PFSK-1 (cell line): ENCODE measurements around the gene FAM234A.

Source experiments
- POLR2AphosphoS5 ChIP-seq: IDR thresholded peaks from 2 replicates; pipeline ENCODE4 v1.6.1; 2012; ENCODE audit warnings: low read depth, mild to moderate bottlenecking, control low read depth, low read length, moderate library complexity
- REST ChIP-seq, 2 experiments: IDR thresholded peaks; 2 replicates each; pipeline versions ENCODE4 v1.6.1 to v1.8.0; 2011 to 2012; ENCODE audit warnings: low read depth in 2 of 2, low read length in 2 of 2, control low read depth in 1 of 2, inconsistent platforms in 1 of 2, mild to moderate bottlenecking in 1 of 2, moderate library complexity in 1 of 2; ENCODE audit not compliant: insufficient read depth in 1 of 2
- SIN3A ChIP-seq: IDR thresholded peaks from 2 replicates; pipeline ENCODE4 v1.6.1; 2012; ENCODE audit warnings: mild to moderate bottlenecking, low read length, moderate library complexity, borderline replicate concordance; ENCODE audit not compliant: insufficient read depth
- TAF1 ChIP-seq: IDR thresholded peaks from 2 replicates; pipeline ENCODE4 v1.6.1; 2012; ENCODE audit warnings: low read length, control low read depth, borderline replicate concordance; ENCODE audit not compliant: insufficient read depth

- TF ChIP-seq POLR2AphosphoS5 (no peak), SIN3A (no peak), TAF1 (no peak), REST (IDR thresholded peaks at IDR 0.05; ENCODE audit: insufficient read depth in 1 of 2, low read depth in 2 of 2, low read length in 2 of 2) (no peak)
Observed at GRCh38 chr16:240559-240958, 5.9 kb downstream of the FAM234A start.
